Diencephalon (tissue), 1 donor: ENCODE results near the gene MUL1. TPM values are rescaled to one million over a fixed set of nuclear protein-coding genes. Genes with fewer than 3 reads are reported as not detected.

Source experiments
- total RNA-seq: library from RNA; depleted of rRNA; stranded (reverse); fragments of >200 nt; gene quantifications from one replicate; pipeline ENCODE4 v1.2.3, GENCODE V29; 2014

Gene MUL1, protein sequence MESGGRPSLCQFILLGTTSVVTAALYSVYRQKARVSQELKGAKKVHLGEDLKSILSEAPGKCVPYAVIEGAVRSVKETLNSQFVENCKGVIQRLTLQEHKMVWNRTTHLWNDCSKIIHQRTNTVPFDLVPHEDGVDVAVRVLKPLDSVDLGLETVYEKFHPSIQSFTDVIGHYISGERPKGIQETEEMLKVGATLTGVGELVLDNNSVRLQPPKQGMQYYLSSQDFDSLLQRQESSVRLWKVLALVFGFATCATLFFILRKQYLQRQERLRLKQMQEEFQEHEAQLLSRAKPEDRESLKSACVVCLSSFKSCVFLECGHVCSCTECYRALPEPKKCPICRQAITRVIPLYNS
- total RNA-seq = 21.2 TPM

DNA sequence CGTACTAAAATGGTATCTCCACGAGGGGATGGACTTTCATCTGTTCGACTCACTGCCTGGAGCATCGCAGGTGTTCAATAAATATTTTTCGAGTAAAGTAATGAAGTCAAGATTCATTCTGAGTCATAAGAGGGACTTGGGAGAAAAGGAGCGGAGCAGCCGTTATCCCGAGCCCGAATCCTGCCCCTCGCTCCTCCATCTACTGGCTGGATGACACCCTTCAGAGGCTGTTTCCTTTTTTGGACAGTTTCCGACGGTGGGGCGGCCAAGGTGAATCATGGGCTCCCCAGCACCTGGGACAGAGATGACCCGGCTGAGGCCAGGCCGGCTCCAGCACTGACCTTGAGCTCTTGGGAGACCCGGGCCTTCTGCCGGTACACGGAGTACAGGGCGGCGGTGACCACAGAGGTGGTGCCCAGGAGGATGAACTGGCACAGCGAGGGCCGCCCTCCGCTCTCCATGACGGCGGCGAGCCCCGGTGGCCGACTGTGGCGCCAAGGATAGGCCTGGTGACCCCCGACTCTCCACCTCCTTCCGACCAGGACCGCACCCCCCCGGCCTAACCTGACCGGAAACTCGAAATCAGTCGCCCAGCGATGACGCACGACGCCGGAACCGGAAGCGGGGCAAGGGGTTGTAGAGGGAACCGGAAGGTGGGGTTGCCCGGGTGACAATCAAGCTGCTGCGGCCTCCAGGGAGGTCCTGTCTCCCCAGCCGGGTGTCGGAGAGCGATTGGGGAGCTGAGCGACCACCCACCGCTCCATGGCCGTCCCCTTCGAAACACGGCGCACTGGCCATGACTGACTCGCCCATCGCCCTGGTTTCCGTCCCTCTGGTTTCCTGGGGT is at the start of gene MUL1:
Gene MUL1, minus strand, starts transcription at position 588 of the 847 bp plus-strand sequence. Its CDS starts 127 bp downstream, at position 461.

DNA sequence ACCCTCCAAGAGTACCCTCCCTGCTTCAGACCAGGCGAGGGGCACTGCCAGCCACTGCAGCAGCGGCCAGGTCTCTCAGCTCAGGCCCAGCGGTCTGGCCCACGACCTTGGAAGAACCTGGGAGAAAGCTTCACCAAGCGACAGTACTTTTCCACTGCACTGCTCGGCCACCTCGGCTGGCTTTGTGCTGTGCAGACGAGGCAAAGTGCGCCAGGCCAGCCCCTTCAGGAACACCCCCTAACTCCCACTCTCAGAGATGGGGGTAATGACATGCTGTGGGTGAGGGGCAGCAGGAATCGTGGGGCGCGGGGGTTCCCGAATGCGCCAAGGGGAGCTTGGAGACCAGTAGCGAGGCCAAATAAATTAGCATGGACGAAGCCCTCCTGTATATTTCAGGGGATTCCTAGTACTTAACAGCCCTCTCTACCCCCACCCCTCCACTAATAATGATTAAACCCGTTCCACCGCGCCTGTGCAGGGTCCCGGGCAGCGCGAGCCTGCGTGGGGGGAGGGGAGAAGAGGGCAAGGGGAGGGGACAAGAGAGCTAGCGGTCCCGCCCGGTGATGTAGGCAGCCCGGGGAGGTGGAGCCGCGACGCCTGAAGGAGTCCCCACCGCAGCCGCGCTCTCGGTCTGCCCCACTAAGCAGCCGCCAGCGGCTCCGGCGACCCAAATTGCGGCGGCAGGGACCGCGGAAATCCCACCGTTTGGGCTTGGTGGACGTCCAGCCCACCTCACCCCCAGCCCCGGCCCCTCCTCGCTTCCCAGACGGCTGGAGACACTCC is 44.2 kb upstream of the MUL1 start, which contains the start of gene FAM43B:
Gene FAM43B, plus strand, starts transcription at position 629 of the 783 bp plus-strand sequence. CDS start 401 bp downstream, outside the sequence.

DNA sequence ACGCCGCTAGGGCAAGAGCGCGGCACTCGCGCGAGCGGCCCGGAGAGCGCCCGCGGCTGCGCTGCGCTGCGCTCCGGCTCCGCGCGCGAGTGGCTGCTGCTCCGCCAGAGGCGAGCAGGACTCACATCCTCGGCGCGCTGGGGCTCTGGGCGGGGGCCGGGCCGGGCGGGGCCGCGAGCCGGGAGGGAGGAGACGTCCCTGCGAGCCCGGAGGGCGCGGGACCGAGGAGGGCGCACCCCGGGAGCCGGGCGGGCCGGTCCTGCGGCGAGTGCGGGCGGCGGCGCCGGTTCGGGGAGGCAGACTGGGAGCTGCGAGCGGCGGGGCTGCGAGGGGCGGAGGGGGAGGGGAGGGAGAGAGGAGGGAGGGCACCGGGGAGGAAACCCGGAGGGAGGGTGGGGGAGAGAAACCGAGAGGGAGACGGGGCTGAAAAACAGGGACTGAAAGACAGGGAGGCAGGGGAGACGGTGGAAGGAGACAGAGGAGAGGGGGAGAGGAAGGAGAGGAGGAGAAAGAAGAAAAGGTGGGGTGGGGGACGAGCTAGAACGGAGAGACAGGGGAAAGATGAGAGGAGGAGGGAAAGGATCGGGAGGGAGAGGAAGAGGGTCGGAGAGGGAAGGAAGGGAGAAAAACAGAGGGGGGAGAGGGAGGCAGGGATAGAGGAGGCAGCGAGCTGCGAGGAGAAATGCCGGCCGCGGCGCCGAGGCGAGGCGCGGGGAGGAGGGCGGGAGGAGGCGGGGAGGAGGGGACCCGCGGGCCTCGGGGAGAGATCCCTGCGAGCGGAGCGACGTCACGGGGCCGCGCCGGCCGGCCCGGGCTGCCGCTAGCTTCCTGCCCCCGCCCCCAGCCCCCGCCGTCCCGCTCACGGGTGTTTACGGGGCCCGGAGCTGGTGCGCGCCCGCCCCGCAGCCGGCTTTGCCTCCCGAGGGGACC is 22.2 kb downstream of the MUL1 start, which contains the start of gene CAMK2N1:
Gene CAMK2N1, minus strand, starts transcription at position 684 of the 930 bp plus-strand sequence. CDS start 831 bp downstream, outside the sequence.

Other genes with a start within 250 kb of the MUL1 start
- gene VWA5B1, start 217.3 kb downstream of the MUL1 start, total RNA-seq = 4.8 TPM
- gene CAMK2N1, start 21.9 kb downstream of the MUL1 start, total RNA-seq = 128 TPM
- 8.5 TPM for gene FAM43B, start 44.4 kb upstream of the MUL1 start, total RNA-seq
- gene CDA, start 80.9 kb upstream of the MUL1 start, total RNA-seq = not detected
- gene PINK1, start 125.3 kb upstream of the MUL1 start, total RNA-seq = 152 TPM
- gene DDOST, start 153.2 kb upstream of the MUL1 start, total RNA-seq = 100 TPM
- gene KIF17, start 209.9 kb upstream of the MUL1 start, total RNA-seq = 17.8 TPM
- 10.8 TPM for gene SH2D5, start 224.6 kb upstream of the MUL1 start, total RNA-seq